ENCODE measurements around the gene ADAM11. TPM values are rescaled to one million over a fixed set of nuclear protein-coding genes. Genes with fewer than 3 reads are reported as not detected.
"Not testable (repeated sequence)": the region's sequence is repeated elsewhere in the genome, so short reads cannot be mapped to it uniquely, and the experiment has no call there.

ADAM11 gene
- total RNA-seq, 1 donor from 2014 or later, result 0.21 TPM

- DNase-seq (ENCODE audit: low read depth), result no peak
These were observed 45.7 kb downstream of the ADAM11 start for GRCh38 chr17:44804302-44805089.

GRCh38 chr17:44807093-44807816, 48.5 kb downstream of the ADAM11 start:
- TF ChIP-seq CTCF (IDR thresholded peaks at IDR 0.05; ENCODE audit: insufficient read depth, low read length, poor library complexity, severe bottlenecking), result no peak
- no peak overlapping the region for H3K4me3 ChIP-seq (ENCODE audit: low read depth, low read length)
- H3K27me3 ChIP-seq (ENCODE audit: control insufficient read depth, insufficient read depth, low read length), result no peaks in the 10 kb centered on the region
- peaks cover 4% of the 10 kb centered on the region for H3K36me3 ChIP-seq (ENCODE audit: control insufficient read depth, insufficient read depth, low read length)
- no peak for DNase-seq (ENCODE audit: low read depth)

More at GRCh38 chr17:44804302-44805089, 45.7 kb downstream of the ADAM11 start:
- Histone ChIP-seq H3K27me3 (ENCODE audit: control insufficient read depth, insufficient read depth, low read length) (no peaks in the 10 kb centered on the region), H3K36me3 (ENCODE audit: control insufficient read depth, insufficient read depth, low read length) (peaks cover 5% of the 10 kb centered on the region), H3K4me3 (ENCODE audit: low read depth, low read length) (no peak overlapping the region)
- no peak for TF ChIP-seq CTCF (IDR thresholded peaks at IDR 0.05; ENCODE audit: insufficient read depth, low read length, poor library complexity, severe bottlenecking)

GRCh38 chr17:44807817-44808155, 49.0 kb downstream of the ADAM11 start:
- Histone ChIP-seq H3K27me3 (ENCODE audit: control insufficient read depth, insufficient read depth, low read length) (no peaks in the 10 kb centered on the region), H3K4me3 (ENCODE audit: low read depth, low read length) (no peak overlapping the region), H3K36me3 (ENCODE audit: control insufficient read depth, insufficient read depth, low read length) (peaks cover 4% of the 10 kb centered on the region)
- TF ChIP-seq CTCF (IDR thresholded peaks at IDR 0.05; ENCODE audit: insufficient read depth, low read length, poor library complexity, severe bottlenecking), result no peak
- DNase-seq (ENCODE audit: low read depth), result no peak

- TF ChIP-seq CTCF (IDR thresholded peaks at IDR 0.05; ENCODE audit: insufficient read depth, low read length, poor library complexity, severe bottlenecking), result no peak
- no peak for DNase-seq (ENCODE audit: low read depth)
- Histone ChIP-seq H3K36me3 (ENCODE audit: control insufficient read depth, insufficient read depth, low read length) (peaks cover 4% of the 10 kb centered on the region), H3K27me3 (ENCODE audit: control insufficient read depth, insufficient read depth, low read length) (no peaks in the 10 kb centered on the region), H3K4me3 (ENCODE audit: low read depth, low read length) (no peak overlapping the region)
These were observed 49.4 kb downstream of the ADAM11 start for GRCh38 chr17:44808156-44808555.

- H3K27me3 ChIP-seq (ENCODE audit: control insufficient read depth, insufficient read depth, low read length); DNase-seq (ENCODE audit: low read depth); H3K36me3 ChIP-seq (ENCODE audit: control insufficient read depth, insufficient read depth, low read length); H3K4me3 ChIP-seq (ENCODE audit: low read depth, low read length): not testable (repeated sequence)
These were observed 50.0 kb downstream of the ADAM11 start for GRCh38 chr17:44808656-44809388.

- no peak for DNase-seq (ENCODE audit: low read depth)
- no peaks in the 10 kb centered on the region for H3K36me3 ChIP-seq (ENCODE audit: control insufficient read depth, insufficient read depth, low read length)
- H3K4me3 ChIP-seq (ENCODE audit: low read depth, low read length), result no peak overlapping the region
- no peaks in the 10 kb centered on the region for H3K27me3 ChIP-seq (ENCODE audit: control insufficient read depth, insufficient read depth, low read length)
- TF ChIP-seq CTCF (IDR thresholded peaks at IDR 0.05; ENCODE audit: insufficient read depth, low read length, poor library complexity, severe bottlenecking), result no peak
These were observed 53.5 kb downstream of the ADAM11 start for GRCh38 chr17:44812263-44812662.

GRCh38 chr17:44818508-44818907, 59.7 kb downstream of the ADAM11 start:
- H3K27me3 ChIP-seq (ENCODE audit: control insufficient read depth, insufficient read depth, low read length); DNase-seq (ENCODE audit: low read depth); H3K36me3 ChIP-seq (ENCODE audit: control insufficient read depth, insufficient read depth, low read length); H3K4me3 ChIP-seq (ENCODE audit: low read depth, low read length): not testable (repeated sequence)

All from kidney epithelial cell (primary cell).